Ascending aorta (tissue), 2 donors: ENCODE results near the gene SHB. TPM values are rescaled to one million over a fixed set of nuclear protein-coding genes. Genes with fewer than 3 reads are reported as not detected.

ENCODE experiments used
- DNase-seq, 2 donors: peaks; one replicate each; pipeline ENCODE4 v3.0.0-alpha.2; 2019; ENCODE audit warnings: low spot score in 2 of 2
- H3K27ac ChIP-seq, 2 donors: fragments of 200-600 bp; sonication (generic); one replicate each; pipeline ENCODE4 v1.5.1; 2016 to 2017; ENCODE audit warnings: mild to moderate bottlenecking in 1 of 2
- H3K27me3 ChIP-seq: fragments of 200-600 bp; sonication (generic); one replicate; pipeline ENCODE4 v1.5.1; 2017
- H3K36me3 ChIP-seq, 2 donors: fragments of 200-600 bp; sonication (generic); one replicate each; pipeline ENCODE4 v1.5.1; 2016
- H3K4me1 ChIP-seq, 2 donors: fragments of 200-600 bp; sonication (generic); one replicate each; pipeline ENCODE4 v1.5.1; 2016 to 2017; ENCODE audit warnings: mild to moderate bottlenecking in 1 of 2
- H3K4me3 ChIP-seq, 2 donors: fragments of 200-600 bp; sonication (generic); one replicate each; pipeline ENCODE4 v1.5.1; 2016 to 2017; ENCODE audit warnings: mild to moderate bottlenecking in 1 of 2
- H3K9me3 ChIP-seq, 2 donors: fragments of 200-600 bp; sonication (generic); one replicate each; pipeline ENCODE4 v1.5.1; 2016
- intact Hi-C: fragments of 100-400 bp; cut with DNase I; formaldehyde crosslinking; loops from one replicate; pipeline ENCODE4 v1.15.1; 2023
- total RNA-seq: library from RNA; depleted of rRNA; stranded (reverse); fragments of >200 nt; gene quantifications from one replicate; pipeline ENCODE4 v1.1.0, GENCODE V29; 2016
- TF ChIP-seq, protein P1 (sequence below), 3 experiments: fragments of 200-600 bp in 2 of 3; fragments of 450-650 bp in 1 of 3; sonication (generic) in 2 of 3; IDR thresholded peaks; one replicate each; pipeline ENCODE4 v1.5.1; 2016 to 2019; ENCODE audit warnings: antibody characterized with exemption in 3 of 3, mild to moderate bottlenecking in 1 of 3, moderate library complexity in 1 of 3

The SHB gene
- total RNA-seq, 1 donor from 2014 or later, result 77.8 TPM

DNA sequence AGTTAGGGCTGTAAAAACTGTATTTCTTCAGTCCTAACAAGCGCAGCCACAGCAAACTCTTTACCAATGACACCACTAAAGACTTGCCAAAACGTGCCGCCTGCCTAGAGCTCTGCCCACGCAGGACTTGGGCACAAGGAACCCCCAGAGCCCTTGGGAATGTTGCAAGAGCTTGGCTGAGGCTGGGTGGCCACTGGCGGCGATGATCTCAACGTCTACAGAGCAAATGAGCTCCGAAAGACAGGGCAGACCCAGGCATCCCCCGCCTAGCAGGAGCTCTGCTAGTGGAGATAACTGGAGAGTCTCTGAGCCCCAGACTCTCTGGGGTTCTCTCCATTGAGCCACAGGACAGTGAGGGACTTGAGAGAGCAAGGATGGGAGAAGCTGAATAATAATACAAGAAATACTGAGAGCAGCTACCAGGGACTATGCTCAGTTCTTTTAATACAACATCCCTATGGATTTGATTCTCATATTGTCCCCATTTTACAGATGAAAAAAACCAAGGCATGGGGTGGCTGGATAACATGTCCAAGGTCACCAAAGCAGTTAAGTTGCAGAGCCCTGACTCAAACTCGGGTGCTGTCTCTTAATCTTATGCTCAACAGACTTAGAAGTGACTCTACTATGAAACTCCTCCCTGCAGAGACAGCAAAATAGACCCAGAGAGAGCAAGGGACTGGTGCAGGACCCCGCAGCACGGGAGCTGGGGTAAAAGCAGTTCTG lies 32.5 kb downstream of the SHB start:
- Histone ChIP-seq H3K9me3 (no peaks in the 10 kb centered on the region), H3K4me3 (no peak overlapping the region), H3K27ac (peak overlapping the region; percentile 54 to 58), H3K4me1 (peaks cover 7 to 64% of the 10 kb centered on the region in 2 donors), H3K36me3 (no peaks in the 10 kb centered on the region), H3K27me3 (no peaks in the 10 kb centered on the region)
- intact Hi-C loops, result no loop called here
- TF ChIP-seq, protein P1, sequence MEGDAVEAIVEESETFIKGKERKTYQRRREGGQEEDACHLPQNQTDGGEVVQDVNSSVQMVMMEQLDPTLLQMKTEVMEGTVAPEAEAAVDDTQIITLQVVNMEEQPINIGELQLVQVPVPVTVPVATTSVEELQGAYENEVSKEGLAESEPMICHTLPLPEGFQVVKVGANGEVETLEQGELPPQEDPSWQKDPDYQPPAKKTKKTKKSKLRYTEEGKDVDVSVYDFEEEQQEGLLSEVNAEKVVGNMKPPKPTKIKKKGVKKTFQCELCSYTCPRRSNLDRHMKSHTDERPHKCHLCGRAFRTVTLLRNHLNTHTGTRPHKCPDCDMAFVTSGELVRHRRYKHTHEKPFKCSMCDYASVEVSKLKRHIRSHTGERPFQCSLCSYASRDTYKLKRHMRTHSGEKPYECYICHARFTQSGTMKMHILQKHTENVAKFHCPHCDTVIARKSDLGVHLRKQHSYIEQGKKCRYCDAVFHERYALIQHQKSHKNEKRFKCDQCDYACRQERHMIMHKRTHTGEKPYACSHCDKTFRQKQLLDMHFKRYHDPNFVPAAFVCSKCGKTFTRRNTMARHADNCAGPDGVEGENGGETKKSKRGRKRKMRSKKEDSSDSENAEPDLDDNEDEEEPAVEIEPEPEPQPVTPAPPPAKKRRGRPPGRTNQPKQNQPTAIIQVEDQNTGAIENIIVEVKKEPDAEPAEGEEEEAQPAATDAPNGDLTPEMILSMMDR (IDR thresholded peaks at IDR 0.05), result no peak
- DNase-seq, result peak; percentile 48 to 92

DNA sequence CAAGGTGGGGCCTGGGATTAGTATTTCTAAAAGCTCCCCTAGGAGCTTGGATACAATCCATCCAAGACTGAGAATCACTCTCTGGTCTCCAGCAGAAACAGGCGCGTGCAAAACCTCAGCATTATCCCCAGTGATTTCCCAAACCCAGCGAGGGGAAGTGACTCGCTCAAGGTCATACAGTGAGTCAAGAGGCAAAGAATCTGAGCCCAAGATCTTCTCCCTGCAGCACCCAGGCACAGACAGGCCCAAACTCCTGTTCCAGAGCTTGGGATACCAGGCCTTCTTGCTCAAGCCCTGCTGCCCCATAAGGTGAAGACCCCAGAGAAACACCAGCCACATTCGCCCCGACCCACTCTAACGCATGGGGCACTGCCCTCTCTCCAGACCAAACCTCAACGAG lies 33.2 kb downstream of the SHB start:
- peaks cover 7 to 58% of the 10 kb centered on the region in 2 donors for H3K4me1 ChIP-seq
- no peak overlapping the region for H3K4me3 ChIP-seq
- no peaks in the 10 kb centered on the region for H3K27me3 ChIP-seq
- no peaks in the 10 kb centered on the region for H3K9me3 ChIP-seq
- TF ChIP-seq, protein P1 (IDR thresholded peaks at IDR 0.05), result no peak
- DNase-seq, result no peak
- no peaks in the 10 kb centered on the region for H3K36me3 ChIP-seq
- intact Hi-C loops, result no loop called here
- peak overlapping the region; percentile 54 to 58 for H3K27ac ChIP-seq

DNA sequence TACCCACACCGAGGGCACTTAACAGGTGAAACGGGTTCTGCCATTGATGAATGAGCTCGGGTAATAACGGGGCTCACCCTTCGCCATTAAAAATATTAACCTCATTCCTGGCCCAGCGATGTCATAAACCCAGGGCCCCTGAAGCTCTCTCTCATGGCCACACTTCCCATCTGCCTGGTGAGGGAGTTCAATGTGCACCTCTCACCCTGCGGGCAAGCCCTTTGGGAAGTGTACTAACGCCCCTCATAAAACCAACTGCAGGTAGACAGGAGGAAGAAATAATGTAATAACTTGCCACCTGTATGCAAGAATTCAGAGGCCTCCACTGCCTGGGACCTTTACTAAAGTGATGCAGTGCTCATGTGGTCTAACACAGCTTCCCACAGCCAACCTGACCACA lies 35.1 kb downstream of the SHB start:
- Histone ChIP-seq H3K36me3 (no peaks in the 10 kb centered on the region), H3K27me3 (no peaks in the 10 kb centered on the region), H3K4me3 (no peak overlapping the region), H3K4me1 (peaks cover 7 to 48% of the 10 kb centered on the region in 2 donors), H3K9me3 (no peaks in the 10 kb centered on the region), H3K27ac (no peak overlapping the region)
- intact Hi-C loops, result no loop called here
- TF ChIP-seq, protein P1 (IDR thresholded peaks at IDR 0.05), result no peak
- no peak for DNase-seq

DNA sequence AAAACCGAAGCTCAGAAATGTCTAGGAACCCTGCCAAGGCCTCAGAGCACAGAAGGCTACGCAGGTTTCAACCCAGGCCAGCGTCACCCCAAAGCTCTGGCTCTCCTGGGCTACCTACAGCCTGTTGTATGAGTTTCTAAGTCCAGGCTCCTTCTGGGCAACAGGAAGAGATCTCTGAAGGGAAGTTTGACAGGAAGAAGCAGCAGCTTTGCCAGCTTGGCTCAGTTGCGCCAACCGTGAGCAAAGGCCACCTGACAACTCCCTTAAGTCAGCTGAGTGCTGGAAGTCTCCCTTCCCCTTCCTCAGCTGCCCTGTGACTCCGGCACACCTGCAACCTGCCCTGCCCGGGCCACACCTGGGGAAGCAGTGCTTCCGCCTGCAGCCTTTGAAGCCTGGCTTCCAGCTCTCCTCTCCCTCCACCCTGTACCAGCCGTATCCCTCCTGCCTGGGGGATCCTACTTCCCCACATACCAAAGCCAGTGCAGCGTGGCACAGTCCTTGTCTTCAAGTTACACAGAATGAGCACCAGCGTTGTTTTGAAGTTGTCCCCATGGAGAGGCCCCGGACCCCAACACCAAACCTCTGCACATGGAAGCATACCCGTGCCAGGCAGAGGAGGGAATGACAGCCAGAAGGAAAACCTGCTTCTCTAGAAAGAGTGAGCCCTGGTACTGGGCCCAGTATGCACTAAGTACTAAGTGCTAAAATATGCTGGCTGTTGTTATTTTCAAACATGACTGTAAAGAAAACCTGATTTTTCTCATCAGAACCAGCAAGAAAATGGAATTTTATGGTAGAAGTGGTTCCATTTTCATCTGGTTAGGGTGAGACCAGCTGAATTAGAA lies 36.5 kb downstream of the SHB start:
- no peak for DNase-seq
- no peaks in the 10 kb centered on the region for H3K27me3 ChIP-seq
- H3K4me1 ChIP-seq, result peaks cover 7 to 42% of the 10 kb centered on the region in 2 donors
- H3K27ac ChIP-seq, result peak overlapping the region; percentile 30 to 45
- TF ChIP-seq, protein P1 (IDR thresholded peaks at IDR 0.05), result no peak
- H3K9me3 ChIP-seq, result no peaks in the 10 kb centered on the region
- H3K4me3 ChIP-seq, result no peak overlapping the region
- H3K36me3 ChIP-seq, result no peaks in the 10 kb centered on the region
- intact Hi-C loops, result no loop called here

DNA sequence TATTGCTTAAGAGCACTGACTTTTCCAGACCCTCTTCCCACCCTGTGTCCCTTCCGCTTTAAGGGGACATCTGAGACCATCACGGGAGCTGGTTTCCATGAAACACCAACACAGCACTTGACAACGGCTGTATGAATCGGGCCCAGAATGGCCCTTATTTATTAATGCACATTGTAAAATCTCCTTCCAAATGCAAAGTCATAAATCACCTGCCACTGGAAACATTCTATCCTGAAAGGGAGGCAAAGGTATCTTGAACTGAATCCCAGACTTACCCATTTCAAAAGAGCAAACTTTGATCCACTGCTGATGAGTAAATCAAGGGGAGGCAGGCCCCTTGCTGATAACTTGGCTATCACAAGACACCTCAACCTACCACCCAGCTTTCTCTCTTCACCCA lies 37.4 kb downstream of the SHB start:
- Histone ChIP-seq H3K4me3 (no peak overlapping the region), H3K36me3 (no peaks in the 10 kb centered on the region), H3K27ac (peak overlapping the region in 1 of 2 donors; percentile 45), H3K4me1 (peaks cover 11 to 43% of the 10 kb centered on the region in 2 donors), H3K9me3 (no peaks in the 10 kb centered on the region), H3K27me3 (no peaks in the 10 kb centered on the region)
- no peak for DNase-seq
- intact Hi-C loops, result no loop called here
- TF ChIP-seq, protein P1 (IDR thresholded peaks at IDR 0.05), result no peak
